Activated T-helper 9 cell treated with anti-CD3 and anti-CD28 coated beads, Interleukin-2, amount 50 U/mL, for 16 hours (primary cell): ENCODE measurements around the gene RMND5A.
A peak's percentile ranks its signal among the peaks of the same experiment; 100 is the strongest.
"Not testable (repeated sequence)": the region's sequence is repeated elsewhere in the genome, so short reads cannot be mapped to it uniquely, and the experiment has no call there.

ENCODE experiments used
- DNase-seq: peaks from one replicate; pipeline ENCODE4 v3.0.0-alpha.2; 2020; ENCODE audit warnings: low read depth

Gene RMND5A

GRCh38 chr2:86719637-86720539 is at the start of gene RMND5A:
TSS of gene RMND5A (plus strand) at chr2:86720291. CDS start at chr2:86720668, 377 bp downstream.
- DNase-seq = peak; percentile 92

GRCh38 chr2:86671337-86671981 is 48.6 kb upstream of the RMND5A start:
- no peak for DNase-seq

GRCh38 chr2:86672027-86672545 is 48.0 kb upstream of the RMND5A start:
- DNase-seq = no peak

- DNase-seq = no peak
Observed at GRCh38 chr2:86673011-86673410, 47.1 kb upstream of the RMND5A start.

DNA sequence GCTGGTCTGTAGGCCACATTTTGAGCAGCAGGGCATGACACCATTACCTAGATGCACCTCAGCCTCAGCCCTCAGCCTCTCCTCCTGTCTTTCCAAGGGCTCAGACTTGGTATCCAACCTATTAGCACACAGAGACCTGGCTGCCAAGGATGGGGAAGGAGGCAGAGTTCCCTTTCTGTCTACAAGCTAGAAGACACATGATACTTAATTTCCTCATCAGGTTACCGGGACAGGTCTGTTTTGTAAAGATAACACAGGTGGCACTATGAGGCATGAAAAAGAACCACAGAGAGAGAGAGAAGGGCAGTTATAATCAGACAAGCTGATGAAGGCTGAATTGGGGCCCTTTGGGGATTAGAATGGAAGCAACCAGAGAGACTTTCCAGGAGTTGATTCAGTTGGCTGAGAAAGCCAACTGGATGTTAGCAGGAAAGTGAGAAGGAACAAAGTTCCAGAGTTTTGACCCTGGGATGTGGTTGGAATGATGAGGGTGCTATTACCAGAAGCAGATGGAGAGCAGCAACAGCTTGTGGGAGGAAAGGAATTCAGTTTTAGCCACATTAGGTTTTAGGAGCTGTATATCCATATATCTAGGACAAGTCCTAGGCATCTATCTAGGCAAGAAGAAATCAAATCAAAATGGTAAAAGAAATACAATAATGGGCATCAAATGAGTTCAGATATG is 46.0 kb upstream of the RMND5A start:
- DNase-seq = no peak

DNA sequence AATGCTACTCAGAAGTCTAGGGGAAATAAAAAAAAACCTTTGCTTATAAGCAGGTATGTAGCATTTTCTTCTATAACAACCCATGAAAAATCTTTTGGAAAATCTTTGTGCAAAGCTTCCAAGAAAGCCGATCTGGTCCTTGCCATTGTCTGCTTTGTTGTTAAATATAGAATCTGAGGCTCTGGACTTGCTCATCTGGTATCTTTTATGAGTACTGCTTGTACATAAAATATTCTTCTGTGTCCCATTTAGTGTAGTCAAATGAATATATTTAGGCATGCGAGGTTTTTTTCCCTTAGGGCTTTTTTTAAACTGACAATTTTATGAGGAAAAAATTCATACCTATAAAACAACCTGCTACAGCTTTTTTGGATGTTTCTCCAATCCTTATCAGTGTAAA is 45.0 kb upstream of the RMND5A start:
- DNase-seq = no peak

GRCh38 chr2:86675511-86676015 is 44.5 kb upstream of the RMND5A start:
- no peak for DNase-seq

DNA sequence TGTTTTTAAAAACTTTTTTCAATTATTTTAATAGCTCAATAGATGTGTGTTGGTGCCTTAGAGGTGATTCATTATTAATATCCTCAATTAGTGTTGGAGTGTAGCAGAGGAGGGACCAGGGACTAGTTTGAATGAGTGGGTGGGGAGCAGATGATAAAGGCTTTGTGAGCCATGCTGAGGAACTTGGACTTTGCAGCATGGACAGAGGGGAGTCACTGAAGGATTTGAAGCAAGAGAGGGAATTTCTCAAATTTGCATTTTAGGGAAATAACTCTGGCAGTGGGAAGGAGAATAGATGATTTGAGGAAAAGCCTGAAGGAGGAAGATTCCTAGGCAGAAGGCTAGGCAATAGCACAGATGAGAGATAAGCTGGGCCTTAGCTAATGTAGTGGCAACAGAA is 42.3 kb upstream of the RMND5A start:
- DNase-seq = no peak

DNA sequence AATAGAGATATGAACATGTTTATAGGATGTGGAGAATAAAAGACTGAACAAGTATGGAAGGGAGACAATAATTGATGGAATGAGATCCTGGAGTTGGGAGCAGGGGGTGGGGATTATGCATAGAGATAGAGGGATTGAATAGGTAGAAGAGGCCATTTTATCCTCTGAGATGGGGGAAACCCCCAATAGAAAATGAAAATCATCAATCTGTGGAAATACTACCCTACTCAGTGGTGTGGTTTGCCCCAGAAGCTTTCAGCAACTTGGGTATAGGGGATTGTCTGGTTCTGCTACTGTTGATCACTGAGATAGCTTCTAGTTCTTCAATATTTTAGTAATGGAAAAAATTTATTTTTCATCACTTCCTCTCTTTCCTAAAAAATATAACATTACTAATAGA is 41.1 kb upstream of the RMND5A start:
- DNase-seq = no peak

GRCh38 chr2:86685351-86685750 is 34.7 kb upstream of the RMND5A start:
- DNase-seq = no peak

GRCh38 chr2:86686460-86686859 is 33.6 kb upstream of the RMND5A start:
- DNase-seq = no peak

- DNase-seq = no peak
Observed at GRCh38 chr2:86686905-86687304, 33.2 kb upstream of the RMND5A start.

GRCh38 chr2:86695053-86695691 is 24.9 kb upstream of the RMND5A start:
- no peak for DNase-seq

DNA sequence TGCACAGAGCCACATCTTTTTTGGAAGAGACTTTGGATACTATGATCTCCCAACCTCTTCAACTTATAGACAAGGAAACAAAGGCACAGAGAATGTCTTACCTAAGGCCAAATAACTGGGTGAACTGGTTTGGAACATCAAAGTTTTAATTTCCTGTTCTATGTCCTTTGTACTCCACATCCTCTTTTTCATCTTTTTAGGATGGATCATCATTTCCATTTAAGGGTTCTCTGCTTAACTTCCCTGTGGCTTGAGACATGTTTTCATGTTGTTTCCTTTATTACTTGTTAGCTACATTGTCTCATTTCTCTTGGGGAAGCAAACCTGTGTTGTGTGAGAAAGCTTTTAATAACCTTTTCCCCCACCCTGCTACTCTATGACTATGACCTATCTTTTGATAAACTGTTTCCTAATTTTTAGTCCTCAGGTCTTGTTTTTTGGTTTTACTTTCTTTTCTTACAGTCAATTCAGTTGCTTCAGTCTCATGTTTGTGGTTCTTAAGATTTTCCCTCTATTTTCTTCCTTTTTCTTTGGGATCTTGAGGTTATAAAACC is 22.5 kb upstream of the RMND5A start:
- no peak for DNase-seq

DNA sequence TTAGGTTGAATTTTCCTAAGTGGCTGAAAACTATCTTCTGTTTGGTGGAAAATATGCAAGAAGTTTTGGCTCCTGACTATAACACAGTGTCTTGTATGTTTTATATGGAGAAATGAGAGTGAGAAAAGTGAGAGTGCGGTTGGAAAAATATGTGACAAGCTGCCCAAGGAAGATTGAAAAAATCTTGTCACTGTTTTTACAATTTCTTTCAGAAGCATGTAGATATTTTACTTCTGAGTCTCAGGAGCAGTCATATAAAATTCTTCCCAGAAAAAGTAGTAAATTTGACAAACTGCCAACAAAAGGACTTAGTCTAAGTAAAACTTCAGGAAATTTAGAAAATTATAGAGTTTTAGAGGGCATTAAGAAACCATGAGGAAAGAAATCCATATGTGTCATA is 19.4 kb upstream of the RMND5A start:
- no peak for DNase-seq

DNA sequence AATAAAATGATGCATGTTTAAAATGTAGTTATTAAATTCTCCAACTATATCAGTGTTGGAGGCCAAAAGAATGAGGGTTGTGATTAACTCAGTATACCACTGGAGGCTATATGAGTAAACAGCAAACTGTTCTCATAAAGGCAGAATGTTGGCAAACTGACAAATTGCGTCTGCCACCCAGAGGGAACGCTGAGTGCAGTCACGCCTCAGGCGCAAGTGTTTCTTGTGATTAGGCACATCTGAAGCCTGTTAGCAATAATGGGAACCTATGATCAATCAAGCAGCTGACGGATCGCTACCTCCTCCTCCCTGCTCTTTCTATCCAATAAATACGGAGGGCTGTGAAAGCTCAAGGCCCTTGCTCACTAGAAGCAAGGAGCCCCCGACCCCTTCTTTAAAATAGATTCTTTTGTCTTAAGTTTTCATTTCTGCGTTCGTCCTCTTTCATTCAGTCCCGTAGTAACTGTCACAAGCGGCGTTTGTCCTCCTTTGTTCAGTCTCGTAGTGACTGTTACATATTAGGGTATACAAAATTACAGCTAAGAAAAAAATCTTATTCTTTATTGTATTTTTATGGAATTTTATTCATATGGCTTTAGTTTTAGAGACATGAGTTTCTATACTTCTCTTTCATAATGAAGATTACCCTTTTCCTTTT is 16.3 kb upstream of the RMND5A start:
- no peak for DNase-seq

DNA sequence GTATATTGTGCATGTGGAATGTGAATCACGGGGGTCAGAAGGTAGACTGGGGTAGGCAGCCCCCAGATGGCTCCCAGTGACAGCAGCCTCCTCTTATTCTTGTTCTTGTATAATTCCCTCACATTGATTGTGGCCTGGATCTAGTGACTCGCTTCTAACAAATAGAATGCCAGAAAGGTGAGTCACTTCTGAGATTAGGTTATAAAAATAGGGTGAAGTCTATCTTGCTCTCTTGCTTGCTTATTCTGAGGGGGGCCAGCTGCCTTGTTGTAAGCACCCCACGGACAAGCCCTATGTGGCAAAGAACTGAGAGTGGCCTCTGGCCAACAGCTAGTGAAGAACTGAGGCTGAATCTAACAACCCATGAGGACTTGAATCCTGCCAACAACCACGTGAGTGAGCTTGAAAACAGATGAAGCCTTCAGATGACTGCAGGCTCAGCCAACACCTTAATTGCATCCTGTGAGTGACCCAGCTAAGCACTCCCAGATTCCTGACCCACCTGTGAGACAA is 15.6 kb upstream of the RMND5A start:
- no peak for DNase-seq

GRCh38 chr2:86706220-86706619 is 13.9 kb upstream of the RMND5A start:
- no peak for DNase-seq

DNA sequence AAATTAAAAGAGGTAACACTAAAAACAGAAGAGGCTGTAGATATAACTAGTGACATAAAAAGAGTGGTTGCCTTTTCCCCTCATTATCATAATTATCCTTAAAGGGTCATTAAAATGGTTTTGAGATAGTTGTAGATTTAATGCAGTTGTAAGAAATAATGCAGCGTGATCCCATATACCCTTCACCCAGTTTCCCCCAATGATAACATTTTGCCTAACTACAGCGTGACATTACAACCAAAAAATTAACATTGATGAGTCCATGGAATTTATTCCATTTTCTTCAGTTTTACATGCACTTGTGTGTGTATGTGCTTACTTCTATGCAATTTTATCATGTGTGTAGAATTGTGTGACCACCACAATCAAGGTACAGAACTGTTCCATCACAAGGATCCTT is 13.2 kb upstream of the RMND5A start:
- DNase-seq = no peak

GRCh38 chr2:86708126-86708525 is 12.0 kb upstream of the RMND5A start:
- not testable (repeated sequence) for DNase-seq
